Heart left ventricle (tissue), 13 donors: ENCODE results near the gene DUOXA1.

Experiments
- POLR2A ChIP-seq, 2 donors: fragments of 450-650 bp; IDR thresholded peaks; one replicate each; pipeline ENCODE4 v1.6.1; 2017; ENCODE audit warnings: antibody characterized with exemption in 2 of 2, mild to moderate bottlenecking in 2 of 2, moderate library complexity in 2 of 2
- TF ChIP-seq, protein P1 (sequence below), 12 donors: fragments of 200-600 bp; sonication (generic) in 4 of 12; IDR thresholded peaks; one replicate each; pipeline versions ENCODE4 v1.5.0 to v1.8.0; 2018 to 2022; ENCODE audit warnings: antibody characterized with exemption in 12 of 12, mild to moderate bottlenecking in 5 of 12
- donor health status: ischemic (EF 13 %, LVEDD 7.1; RV severe dilation, severe dysfunction).
- donor health status: DM: no; HTN: yes; CAD: no.
- donor health status: DM: no; HTN: no; CAD: no.
- donor health status: ischemic (EF 25% LVEDD 6.9; RV normal size, moderate dysfunction).
- donor health status: ischemic (EF 25% LVEDD 5.7; RV mildly dilated, moderate dysfunction).
- donor health status: ischemic (EF 35%, LVEDD 5.7; RV mildly dilated, moderate dysfunction).
- donor health status: nonischemic (EF 11% LVEDD 7.7; RV severe dilation, severe dysfunction).
- donor health status: DM: yes; HTN: yes; CAD: no.
- donor health status: PGD.
- donor health status: ischemic (EF 29% LVEDD 5.4; RV normal size, mild dysfunction).
- donor health status: nonischemic (EF 23%, LVEDD 6.1; RV moderate dilation, normal function).

DNA sequence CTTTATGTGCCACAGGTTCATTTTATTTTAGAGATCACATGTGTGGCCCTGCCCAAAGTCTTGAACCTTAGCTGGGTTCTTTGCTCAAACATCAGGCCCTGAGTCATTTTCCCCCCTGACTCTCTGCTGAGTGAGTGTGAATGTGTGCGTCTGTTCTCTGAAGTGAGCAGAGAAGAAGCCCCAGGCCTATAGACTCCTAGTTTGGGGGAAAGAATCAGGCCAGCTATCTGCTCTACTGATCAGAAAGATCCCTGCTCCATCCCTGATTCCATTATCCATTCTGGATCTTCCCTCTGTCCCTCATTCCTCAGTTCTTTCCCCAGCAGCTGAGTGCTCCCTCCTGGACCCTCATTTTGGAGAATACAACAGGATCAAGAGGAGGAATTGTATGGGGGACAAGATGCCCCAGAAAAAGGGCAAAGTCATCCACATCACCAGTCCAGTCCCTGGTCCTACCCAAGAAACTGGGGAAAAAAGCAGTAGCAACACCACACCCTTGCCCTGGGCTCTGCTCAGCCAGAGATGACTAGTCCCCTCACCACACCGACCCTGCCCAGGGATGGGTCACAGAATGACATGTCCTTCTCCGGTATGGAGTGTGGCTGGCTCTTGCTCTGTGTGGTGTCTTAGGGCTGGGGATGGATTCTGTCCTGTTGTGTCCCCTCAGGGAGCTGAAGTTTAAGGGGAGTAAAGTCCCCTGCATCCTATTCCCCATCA is 3.3 kb upstream of the DUOXA1 start:
- TF ChIP-seq, protein P1, sequence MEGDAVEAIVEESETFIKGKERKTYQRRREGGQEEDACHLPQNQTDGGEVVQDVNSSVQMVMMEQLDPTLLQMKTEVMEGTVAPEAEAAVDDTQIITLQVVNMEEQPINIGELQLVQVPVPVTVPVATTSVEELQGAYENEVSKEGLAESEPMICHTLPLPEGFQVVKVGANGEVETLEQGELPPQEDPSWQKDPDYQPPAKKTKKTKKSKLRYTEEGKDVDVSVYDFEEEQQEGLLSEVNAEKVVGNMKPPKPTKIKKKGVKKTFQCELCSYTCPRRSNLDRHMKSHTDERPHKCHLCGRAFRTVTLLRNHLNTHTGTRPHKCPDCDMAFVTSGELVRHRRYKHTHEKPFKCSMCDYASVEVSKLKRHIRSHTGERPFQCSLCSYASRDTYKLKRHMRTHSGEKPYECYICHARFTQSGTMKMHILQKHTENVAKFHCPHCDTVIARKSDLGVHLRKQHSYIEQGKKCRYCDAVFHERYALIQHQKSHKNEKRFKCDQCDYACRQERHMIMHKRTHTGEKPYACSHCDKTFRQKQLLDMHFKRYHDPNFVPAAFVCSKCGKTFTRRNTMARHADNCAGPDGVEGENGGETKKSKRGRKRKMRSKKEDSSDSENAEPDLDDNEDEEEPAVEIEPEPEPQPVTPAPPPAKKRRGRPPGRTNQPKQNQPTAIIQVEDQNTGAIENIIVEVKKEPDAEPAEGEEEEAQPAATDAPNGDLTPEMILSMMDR (IDR thresholded peaks at IDR 0.05), result no peak
- no peak for TF ChIP-seq POLR2A (IDR thresholded peaks at IDR 0.05)
